ENCODE measurements around the gene AMH. TPM values are rescaled to one million over a fixed set of nuclear protein-coding genes. Genes with fewer than 3 reads are reported as not detected.

Gene AMH
- total and polyA plus RNA-seq, 4 donors = 0.08 to 0.59 (median 0.47) TPM; not detected in 1

- peaks cover 10 to 39% (median 32%) of the 10 kb centered on the region in 4 donors for H3K36me3 ChIP-seq (ENCODE audit: control insufficient read depth in 4 of 4, insufficient read depth in 3 of 4, low read depth in 1 of 4, low read length in 3 of 4)
- peaks cover 11 to 46% (median 26%) of the 10 kb centered on the region in 4 donors for H3K4me1 ChIP-seq (ENCODE audit: control insufficient read depth in 4 of 4, insufficient read depth in 4 of 4, low read length in 3 of 4)
- no peak overlapping the region for H3K9ac ChIP-seq (ENCODE audit: low read depth in 1 of 2, low read length in 2 of 2)
- DNase-seq (ENCODE audit: low spot score) = no peak
- peaks cover 0 to 23% (median 1%) of the 10 kb centered on the region in 4 donors for H3K27me3 ChIP-seq (ENCODE audit: control insufficient read depth in 4 of 4, insufficient read depth in 4 of 4, low read length in 3 of 4)
- H3K4me3 ChIP-seq (ENCODE audit: low read depth in 1 of 3, low read length in 3 of 3) = no peak overlapping the region
- no peak overlapping the region for H3K27ac ChIP-seq (ENCODE audit: low read depth in 1 of 2, low read length in 2 of 2)
- TF ChIP-seq HNF4A (conservative IDR thresholded peaks at IDR 0.05) (no peak), EGR1 (IDR thresholded peaks at IDR 0.05; ENCODE audit: low read depth in 2 of 2) (no peak), HNF4G (IDR thresholded peaks at IDR 0.05) (no peak), RXRA (IDR thresholded peaks at IDR 0.05) (no peak), FOXA2 (IDR thresholded peaks at IDR 0.05) (no peak), MAX (IDR thresholded peaks at IDR 0.05) (no peak), JUND (IDR thresholded peaks at IDR 0.05) (no peak), YY1 (IDR thresholded peaks at IDR 0.05) (no peak), TAF1 (conservative IDR thresholded peaks at IDR 0.05) (no peak), SP1 (IDR thresholded peaks at IDR 0.05) (no peak), CTCF (IDR thresholded peaks at IDR 0.05; ENCODE audit: low read depth, low read length, missing input control) (no peak)
- TF ChIP-seq, protein P1, sequence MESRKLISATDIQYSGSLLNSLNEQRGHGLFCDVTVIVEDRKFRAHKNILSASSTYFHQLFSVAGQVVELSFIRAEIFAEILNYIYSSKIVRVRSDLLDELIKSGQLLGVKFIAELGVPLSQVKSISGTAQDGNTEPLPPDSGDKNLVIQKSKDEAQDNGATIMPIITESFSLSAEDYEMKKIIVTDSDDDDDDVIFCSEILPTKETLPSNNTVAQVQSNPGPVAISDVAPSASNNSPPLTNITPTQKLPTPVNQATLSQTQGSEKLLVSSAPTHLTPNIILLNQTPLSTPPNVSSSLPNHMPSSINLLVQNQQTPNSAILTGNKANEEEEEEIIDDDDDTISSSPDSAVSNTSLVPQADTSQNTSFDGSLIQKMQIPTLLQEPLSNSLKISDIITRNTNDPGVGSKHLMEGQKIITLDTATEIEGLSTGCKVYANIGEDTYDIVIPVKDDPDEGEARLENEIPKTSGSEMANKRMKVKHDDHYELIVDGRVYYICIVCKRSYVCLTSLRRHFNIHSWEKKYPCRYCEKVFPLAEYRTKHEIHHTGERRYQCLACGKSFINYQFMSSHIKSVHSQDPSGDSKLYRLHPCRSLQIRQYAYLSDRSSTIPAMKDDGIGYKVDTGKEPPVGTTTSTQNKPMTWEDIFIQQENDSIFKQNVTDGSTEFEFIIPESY (IDR thresholded peaks at IDR 0.05) = no peak
- H3K9me3 ChIP-seq (ENCODE audit: control insufficient read depth in 4 of 4, low read length in 3 of 4) = no peaks in the 10 kb centered on the region
- 89% methylated on average over 21 of the region's 21 CpGs for WGBS
These were observed 750 bp upstream of the AMH start for GRCh38 chr19:2248136-2249009.

DNA sequence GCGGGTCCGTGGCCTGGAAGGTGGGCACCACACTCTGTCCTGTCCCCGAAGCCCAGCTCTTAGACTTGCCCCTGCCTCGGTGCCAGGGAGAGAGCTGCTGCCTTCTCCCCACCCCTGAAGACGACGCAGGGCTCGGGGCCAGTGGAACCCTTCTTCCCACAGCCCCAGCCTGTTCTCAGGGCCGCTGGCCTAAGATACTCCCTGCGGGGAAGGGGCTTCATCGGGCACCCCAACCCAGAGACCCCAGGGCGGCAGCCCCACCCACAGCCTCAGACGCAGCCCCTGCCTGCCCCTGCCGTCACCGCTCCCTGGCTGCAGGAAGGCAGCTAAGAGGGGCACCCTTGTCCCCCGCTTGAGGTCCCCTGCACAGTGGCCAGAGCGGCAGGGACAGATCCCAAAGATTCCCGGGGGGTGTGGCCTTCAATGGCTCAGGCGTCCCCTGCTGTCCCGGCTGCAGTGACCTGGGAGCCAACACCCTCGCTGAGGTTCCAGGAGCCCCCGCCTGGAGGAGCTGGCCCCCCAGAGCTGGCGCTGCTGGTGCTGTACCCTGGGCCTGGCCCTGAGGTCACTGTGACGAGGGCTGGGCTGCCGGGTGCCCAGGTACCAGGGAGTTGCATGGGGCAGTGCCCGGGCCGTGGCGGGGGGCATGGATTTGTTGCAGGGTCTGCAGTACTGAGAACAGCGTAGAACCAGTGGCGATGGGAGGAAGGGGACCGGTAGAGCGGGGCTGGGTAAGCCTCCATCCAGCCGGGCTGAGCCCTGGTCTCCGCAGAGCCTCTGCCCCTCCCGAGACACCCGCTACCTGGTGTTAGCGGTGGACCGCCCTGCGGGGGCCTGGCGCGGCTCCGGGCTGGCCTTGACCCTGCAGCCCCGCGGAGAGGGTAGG, 1.0 kb downstream of the AMH start:
- Histone ChIP-seq H3K4me3 (ENCODE audit: low read depth in 1 of 3, low read length in 3 of 3) (no peak overlapping the region), H3K27me3 (ENCODE audit: control insufficient read depth in 4 of 4, insufficient read depth in 4 of 4, low read length in 3 of 4) (peaks cover 0 to 28% (median 1%) of the 10 kb centered on the region in 4 donors), H3K27ac (ENCODE audit: low read depth in 1 of 2, low read length in 2 of 2) (no peak overlapping the region), H3K4me1 (ENCODE audit: control insufficient read depth in 4 of 4, insufficient read depth in 4 of 4, low read length in 3 of 4) (peaks cover 11 to 53% (median 26%) of the 10 kb centered on the region in 4 donors), H3K9me3 (ENCODE audit: control insufficient read depth in 4 of 4, low read length in 3 of 4) (no peaks in the 10 kb centered on the region), H3K36me3 (ENCODE audit: control insufficient read depth in 4 of 4, insufficient read depth in 3 of 4, low read depth in 1 of 4, low read length in 3 of 4) (peaks cover under 1 to 23% (median 18%) of the 10 kb centered on the region in 4 donors), H3K9ac (ENCODE audit: low read depth in 1 of 2, low read length in 2 of 2) (no peak overlapping the region)
- TF ChIP-seq SP1 (IDR thresholded peaks at IDR 0.05) (no peak), EGR1 (IDR thresholded peaks at IDR 0.05; ENCODE audit: low read depth in 2 of 2) (no peak), HNF4A (conservative IDR thresholded peaks at IDR 0.05) (no peak), YY1 (IDR thresholded peaks at IDR 0.05) (no peak), FOXA1 (IDR thresholded peaks at IDR 0.05) (no peak), RXRA (IDR thresholded peaks at IDR 0.05) (no peak), MAX (IDR thresholded peaks at IDR 0.05) (no peak)
- TF ChIP-seq, protein P1 (IDR thresholded peaks at IDR 0.05) = no peak
- WGBS = 27% methylated on average over 43 of the region's 43 CpGs
- DNase-seq (ENCODE audit: low spot score) = no peak
